Inferior parietal cortex (tissue), 1 donor: ENCODE data around the gene OBP2A.
"Not testable (repeated sequence)": the region's sequence is repeated elsewhere in the genome, so short reads cannot be mapped to it uniquely, and the experiment has no call there.

Source experiments
- DNase-seq: peaks from one replicate; pipeline ENCODE4 v3.0.0-alpha.2; 2016; ENCODE audit errors: extremely low spot score

Gene OBP2A

GRCh38 chr9:135526089-135526729 lies 19.7 kb upstream of the OBP2A start:
- no peak for DNase-seq

GRCh38 chr9:135526730-135527571 lies 19.0 kb upstream of the OBP2A start:
- DNase-seq: no peak

- not testable (repeated sequence) for DNase-seq
These were observed 17.0 kb upstream of the OBP2A start for GRCh38 chr9:135528842-135529435.

GRCh38 chr9:135530146-135530545 lies 15.8 kb upstream of the OBP2A start:
- DNase-seq: no peak

- no peak for DNase-seq
These were observed 14.8 kb upstream of the OBP2A start for GRCh38 chr9:135531096-135531495.

GRCh38 chr9:135533113-135533512 lies 12.8 kb upstream of the OBP2A start:
- DNase-seq: no peak

- no peak for DNase-seq
These were observed 12.3 kb upstream of the OBP2A start for GRCh38 chr9:135533674-135534073.

GRCh38 chr9:135534192-135534711 lies 11.7 kb upstream of the OBP2A start:
- not testable (repeated sequence) for DNase-seq

GRCh38 chr9:135534826-135535225 lies 11.1 kb upstream of the OBP2A start:
- not testable (repeated sequence) for DNase-seq

- DNase-seq: not testable (repeated sequence)
These were observed 10.3 kb upstream of the OBP2A start for GRCh38 chr9:135535631-135536030.

GRCh38 chr9:135536216-135536615 lies 9.7 kb upstream of the OBP2A start:
- DNase-seq: no peak

GRCh38 chr9:135543262-135543894 lies 2.5 kb upstream of the OBP2A start:
- not testable (repeated sequence) for DNase-seq

- DNase-seq: no peak
These were observed 818 bp upstream of the OBP2A start for GRCh38 chr9:135544981-135545635.

GRCh38 chr9:135546792-135547617 lies 1.1 kb downstream of the OBP2A start:
- not testable (repeated sequence) for DNase-seq

GRCh38 chr9:135547756-135548736 lies 2.1 kb downstream of the OBP2A start:
- no peak for DNase-seq

GRCh38 chr9:135549478-135550343 lies 3.8 kb downstream of the OBP2A start:
- not testable (repeated sequence) for DNase-seq

GRCh38 chr9:135550344-135550918 lies 4.5 kb downstream of the OBP2A start:
- DNase-seq: no peak

GRCh38 chr9:135551031-135551430 lies 5.1 kb downstream of the OBP2A start:
- DNase-seq: no peak
